ENCODE measurements around the gene PUS7.
"Not testable (repeated sequence)": the region's sequence is repeated elsewhere in the genome, so short reads cannot be mapped to it uniquely, and the experiment has no call there.

Gene PUS7

GRCh38 chr7:105457619-105458225 is 64.3 kb downstream of the PUS7 start:
- Mint-ChIP-seq H3K27ac (no peak overlapping the region), H3K36me3 (ENCODE audit: low read depth) (peaks cover 29% of the 10 kb centered on the region), H3K4me3 (no peak overlapping the region), H3K4me1 (peaks cover 20% of the 10 kb centered on the region), H3K27me3 (ENCODE audit: low read depth) (no peaks in the 10 kb centered on the region), H3K9me3 (no peaks in the 10 kb centered on the region)
- no peak for TF ChIP-seq CTCF (IDR thresholded peaks at IDR 0.05; ENCODE audit: unreplicated experiment in 3 of 3)

GRCh38 chr7:105454921-105455320 is 67.2 kb downstream of the PUS7 start:
- Mint-ChIP-seq H3K27me3 (ENCODE audit: low read depth) (no peaks in the 10 kb centered on the region), H3K36me3 (ENCODE audit: low read depth) (peaks cover 20% of the 10 kb centered on the region), H3K4me1 (peaks cover 28% of the 10 kb centered on the region), H3K9me3 (no peaks in the 10 kb centered on the region), H3K27ac (peak overlapping the region; percentile 58 to 74 (median 59)), H3K4me3 (no peak overlapping the region)
- no peak for TF ChIP-seq CTCF (IDR thresholded peaks at IDR 0.05; ENCODE audit: unreplicated experiment in 3 of 3)

- Mint-ChIP-seq H3K4me1 (peaks cover 28% of the 10 kb centered on the region), H3K27me3 (ENCODE audit: low read depth) (no peaks in the 10 kb centered on the region), H3K4me3 (no peak overlapping the region), H3K27ac (peak overlapping the region; percentile 60 to 88 (median 74)), H3K36me3 (ENCODE audit: low read depth) (peaks cover 20% of the 10 kb centered on the region), H3K9me3 (no peaks in the 10 kb centered on the region)
- no peak for TF ChIP-seq CTCF (IDR thresholded peaks at IDR 0.05; ENCODE audit: unreplicated experiment in 3 of 3)
Observed at GRCh38 chr7:105454095-105454747, 67.8 kb downstream of the PUS7 start.

GRCh38 chr7:105452085-105452484 is 70.0 kb downstream of the PUS7 start:
- Mint-ChIP-seq H3K9me3 (no peaks in the 10 kb centered on the region), H3K4me1 (peaks cover 28% of the 10 kb centered on the region), H3K4me3 (peak overlapping the region in 1 of 3 experiments; percentile 57), H3K36me3 (ENCODE audit: low read depth) (peaks cover 7% of the 10 kb centered on the region), H3K27ac (peak overlapping the region; percentile 60 to 80 (median 79)), H3K27me3 (ENCODE audit: low read depth) (peaks cover 8% of the 10 kb centered on the region)
- no peak for TF ChIP-seq CTCF (IDR thresholded peaks at IDR 0.05; ENCODE audit: unreplicated experiment in 3 of 3)

GRCh38 chr7:105450870-105451269 is 71.2 kb downstream of the PUS7 start:
- not testable (repeated sequence) for H3K4me3 Mint-ChIP-seq; H3K9me3 Mint-ChIP-seq; H3K36me3 Mint-ChIP-seq (ENCODE audit: low read depth); H3K27ac Mint-ChIP-seq; H3K27me3 Mint-ChIP-seq (ENCODE audit: low read depth)
- H3K4me1 Mint-ChIP-seq: peaks cover 28% of the 10 kb centered on the region

- TF ChIP-seq CTCF (IDR thresholded peaks at IDR 0.05; ENCODE audit: unreplicated experiment in 3 of 3): no peak
- peaks cover 3% of the 10 kb centered on the region for H3K36me3 Mint-ChIP-seq (ENCODE audit: low read depth)
- no peaks in the 10 kb centered on the region for H3K9me3 Mint-ChIP-seq
- H3K27ac Mint-ChIP-seq: no peak overlapping the region
- H3K4me3 Mint-ChIP-seq: no peak overlapping the region
- H3K4me1 Mint-ChIP-seq: peaks cover 28% of the 10 kb centered on the region
- peaks cover 12% of the 10 kb centered on the region for H3K27me3 Mint-ChIP-seq (ENCODE audit: low read depth)
Observed at GRCh38 chr7:105450177-105450861, 71.8 kb downstream of the PUS7 start.
